ENCODE measurements around the gene ZNF789. TPM values are rescaled to one million over a fixed set of nuclear protein-coding genes. Genes with fewer than 3 reads are reported as not detected.

Gene ZNF789
- polyA plus RNA-seq, 1 of the 3 experiments (the other 2 are of a cell fraction), result 27.7 TPM

- Histone ChIP-seq H3K4me1 (ENCODE audit: control insufficient read depth in 1 of 2, insufficient read depth in 2 of 2, low read depth in 1 of 2, low read length in 1 of 2) (no peaks in the 10 kb centered on the region), H3K36me3 (replicated peaks in 1 of 2; ENCODE audit: control insufficient read depth in 1 of 2, insufficient read depth in 2 of 2, low read length in 1 of 2) (peaks cover 84 to 85% of the 10 kb centered on the region in 2 experiments), H3K9me3 (no peaks in the 10 kb centered on the region), H4K20me1 (ENCODE audit: insufficient read depth) (peaks cover 8% of the 10 kb centered on the region; the same call in 1 of the 2 replicates), H3K27ac (ENCODE audit: low read depth in 2 of 2, low read length in 1 of 2) (no peak overlapping the region), H3K27me3 (ENCODE audit: insufficient read depth) (no peaks in the 10 kb centered on the region), H3F3A (replicated peaks; ENCODE audit: insufficient read depth) (peaks cover 9% of the 10 kb centered on the region), H2AFZ (ENCODE audit: low read depth) (no peak overlapping the region), H3K79me2 (ENCODE audit: insufficient read depth) (peaks cover 16% of the 10 kb centered on the region; the same call in 1 of the 2 replicates), H3K4me3 (ENCODE audit: low read depth in 2 of 2, low read length in 1 of 2) (no peak overlapping the region), H3K4me2 (no peak overlapping the region), H3K9ac (no peak overlapping the region), H3K9me2 (no peaks in the 10 kb centered on the region)
- DNase-seq, result no peak
- 79% methylated on average over 10 of the region's 10 CpGs for WGBS (ENCODE audit: low lambda C conversion rate)
- POLR2A ChIA-PET, result interaction anchor here (1.4 kb wide), 1 partner anchor 10 kb away, joined by 6 read pairs; the partner anchor contains the start of genes CPSF4 and PTCD1
- TF ChIP-seq FOXJ3 (CRISPR knock-in tag; IDR thresholded peaks at IDR 0.05) (no peak), TEAD4 (IDR thresholded peaks at IDR 0.05; ENCODE audit: borderline replicate concordance, insufficient read depth) (no peak)
- CTCF ChIA-PET, result interaction anchor here (0.6 to 1.3 kb wide), 3 partner anchors 12 to 50 kb away, joined by 3 read pairs; no protein-coding TSS in a partner anchor
Measured at GRCh38 chr7:99448855-99449254, 23.8 kb upstream of the ZNF789 start.

DNA sequence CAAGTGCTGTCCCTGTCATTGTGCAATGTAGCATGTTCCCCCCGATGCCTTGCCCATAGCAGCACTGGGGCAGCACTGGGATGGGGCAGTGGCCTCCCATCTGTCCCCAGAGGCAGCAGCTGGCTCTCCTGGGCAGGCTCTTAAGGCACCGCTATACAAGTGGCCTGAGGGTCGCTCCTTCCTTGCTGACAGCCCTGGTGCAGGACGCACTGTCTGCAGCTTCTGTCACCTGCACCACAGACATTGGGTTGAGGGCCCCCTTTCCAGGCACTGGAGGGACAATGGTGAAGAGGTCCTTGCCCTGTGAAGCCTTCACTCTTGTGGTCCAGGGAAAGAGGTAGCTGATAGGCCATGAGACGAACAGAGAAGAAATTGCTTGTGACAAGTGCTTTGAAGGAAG is 23.4 kb upstream of the ZNF789 start:
- Histone ChIP-seq H2AFZ (ENCODE audit: low read depth) (no peak overlapping the region), H3F3A (replicated peaks; ENCODE audit: insufficient read depth) (peaks cover 13% of the 10 kb centered on the region), H3K4me2 (no peak overlapping the region), H3K4me3 (ENCODE audit: low read depth in 2 of 2, low read length in 1 of 2) (no peak overlapping the region), H4K20me1 (ENCODE audit: insufficient read depth) (peaks cover 8% of the 10 kb centered on the region; the same call in 1 of the 2 replicates), H3K9ac (no peak overlapping the region), H3K9me2 (no peaks in the 10 kb centered on the region), H3K27ac (ENCODE audit: low read depth in 2 of 2, low read length in 1 of 2) (no peak overlapping the region), H3K79me2 (ENCODE audit: insufficient read depth) (peaks cover 14% of the 10 kb centered on the region; the same call in 1 of the 2 replicates), H3K36me3 (replicated peaks in 1 of 2; ENCODE audit: control insufficient read depth in 1 of 2, insufficient read depth in 2 of 2, low read length in 1 of 2) (peaks cover 84 to 90% of the 10 kb centered on the region in 2 experiments), H3K4me1 (ENCODE audit: control insufficient read depth in 1 of 2, insufficient read depth in 2 of 2, low read depth in 1 of 2, low read length in 1 of 2) (no peaks in the 10 kb centered on the region), H3K27me3 (ENCODE audit: insufficient read depth) (no peaks in the 10 kb centered on the region), H3K9me3 (no peaks in the 10 kb centered on the region)
- WGBS (ENCODE audit: low lambda C conversion rate), result 93% methylated on average over 5 of the region's 5 CpGs
- no peak for TF ChIP-seq ZBTB33 (IDR thresholded peaks at IDR 0.05; ENCODE audit: borderline replicate concordance, low read depth)
- TF ChIP-seq, protein P1, sequence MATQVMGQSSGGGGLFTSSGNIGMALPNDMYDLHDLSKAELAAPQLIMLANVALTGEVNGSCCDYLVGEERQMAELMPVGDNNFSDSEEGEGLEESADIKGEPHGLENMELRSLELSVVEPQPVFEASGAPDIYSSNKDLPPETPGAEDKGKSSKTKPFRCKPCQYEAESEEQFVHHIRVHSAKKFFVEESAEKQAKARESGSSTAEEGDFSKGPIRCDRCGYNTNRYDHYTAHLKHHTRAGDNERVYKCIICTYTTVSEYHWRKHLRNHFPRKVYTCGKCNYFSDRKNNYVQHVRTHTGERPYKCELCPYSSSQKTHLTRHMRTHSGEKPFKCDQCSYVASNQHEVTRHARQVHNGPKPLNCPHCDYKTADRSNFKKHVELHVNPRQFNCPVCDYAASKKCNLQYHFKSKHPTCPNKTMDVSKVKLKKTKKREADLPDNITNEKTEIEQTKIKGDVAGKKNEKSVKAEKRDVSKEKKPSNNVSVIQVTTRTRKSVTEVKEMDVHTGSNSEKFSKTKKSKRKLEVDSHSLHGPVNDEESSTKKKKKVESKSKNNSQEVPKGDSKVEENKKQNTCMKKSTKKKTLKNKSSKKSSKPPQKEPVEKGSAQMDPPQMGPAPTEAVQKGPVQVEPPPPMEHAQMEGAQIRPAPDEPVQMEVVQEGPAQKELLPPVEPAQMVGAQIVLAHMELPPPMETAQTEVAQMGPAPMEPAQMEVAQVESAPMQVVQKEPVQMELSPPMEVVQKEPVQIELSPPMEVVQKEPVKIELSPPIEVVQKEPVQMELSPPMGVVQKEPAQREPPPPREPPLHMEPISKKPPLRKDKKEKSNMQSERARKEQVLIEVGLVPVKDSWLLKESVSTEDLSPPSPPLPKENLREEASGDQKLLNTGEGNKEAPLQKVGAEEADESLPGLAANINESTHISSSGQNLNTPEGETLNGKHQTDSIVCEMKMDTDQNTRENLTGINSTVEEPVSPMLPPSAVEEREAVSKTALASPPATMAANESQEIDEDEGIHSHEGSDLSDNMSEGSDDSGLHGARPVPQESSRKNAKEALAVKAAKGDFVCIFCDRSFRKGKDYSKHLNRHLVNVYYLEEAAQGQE (IDR thresholded peaks at IDR 0.05; ENCODE audit: low read depth, low read length), result no peak
- TF ChIP-seq GATA2 (CRISPR knock-in tag; IDR thresholded peaks at IDR 0.05), result no peak
- TF ChIP-seq SMC3 (IDR thresholded peaks at IDR 0.05; ENCODE audit: low read depth, low read length), result no peak
- TF ChIP-seq, protein P2, sequence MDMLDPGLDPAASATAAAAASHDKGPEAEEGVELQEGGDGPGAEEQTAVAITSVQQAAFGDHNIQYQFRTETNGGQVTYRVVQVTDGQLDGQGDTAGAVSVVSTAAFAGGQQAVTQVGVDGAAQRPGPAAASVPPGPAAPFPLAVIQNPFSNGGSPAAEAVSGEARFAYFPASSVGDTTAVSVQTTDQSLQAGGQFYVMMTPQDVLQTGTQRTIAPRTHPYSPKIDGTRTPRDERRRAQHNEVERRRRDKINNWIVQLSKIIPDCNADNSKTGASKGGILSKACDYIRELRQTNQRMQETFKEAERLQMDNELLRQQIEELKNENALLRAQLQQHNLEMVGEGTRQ (IDR thresholded peaks at IDR 0.05; ENCODE audit: borderline replicate concordance, low read depth, low read length), result no peak
- no peak for TF ChIP-seq MXI1 (IDR thresholded peaks at IDR 0.05; ENCODE audit: low read depth, low read length)
- TF ChIP-seq TEAD4 (IDR thresholded peaks at IDR 0.05; ENCODE audit: borderline replicate concordance, insufficient read depth), result no peak
- no peak for TF ChIP-seq RXRA (IDR thresholded peaks at IDR 0.05; ENCODE audit: borderline replicate concordance, low read depth)
- no peak for TF ChIP-seq EP300 (IDR thresholded peaks at IDR 0.05; ENCODE audit: borderline replicate concordance in 1 of 2, low read depth in 1 of 2, low read length in 1 of 2)
- TF ChIP-seq SIN3A (IDR thresholded peaks at IDR 0.05; ENCODE audit: borderline replicate concordance, low read depth, low read length), result no peak
- no peak for TF ChIP-seq PBX3 (IDR thresholded peaks at IDR 0.05)
- no peak for TF ChIP-seq GABPA (IDR thresholded peaks at IDR 0.05; ENCODE audit: low read depth)
- POLR2A ChIA-PET, result interaction anchor here (1.4 kb wide), 1 partner anchor 11 kb away, joined by 6 read pairs; the partner anchor contains the start of genes CPSF4 and PTCD1
- DNase-seq, result no peak
- CTCF ChIA-PET, result interaction anchor here (0.6 to 1.3 kb wide), 4 partner anchors 10 to 50 kb away, joined by 3 to 6 read pairs (median 3); no protein-coding TSS in a partner anchor
